ENCODE data around the gene CDA. TPM values are rescaled to one million over a fixed set of nuclear protein-coding genes. Genes with fewer than 3 reads are reported as not detected.

The CDA gene
- total and polyA plus RNA-seq, 2 experiments from 2014 or later = 2.5 to 13.6 TPM

- Histone ChIP-seq H2AFZ (no peak overlapping the region), H3K4me3 (peak overlapping the region; percentile 30), H3K27ac (ENCODE audit: low read depth) (peak overlapping the region; percentile 92), H3K4me2 (peak overlapping the region; percentile 60), H4K20me1 (replicated peaks; ENCODE audit: insufficient read depth) (no peaks in the 10 kb centered on the region), H3K4me1 (ENCODE audit: insufficient read depth) (peaks cover 30% of the 10 kb centered on the region), H3K27me3 (ENCODE audit: insufficient read depth) (no peaks in the 10 kb centered on the region), H3K9me2 (ENCODE audit: insufficient read depth) (0 out of 2 replicates have a peak, but pooled peaks cover 6% of the 10 kb centered on the region), H3F3A (replicated peaks; ENCODE audit: low read depth) (peaks cover 9% of the 10 kb centered on the region; the same call in 1 of the 2 replicates), H3K36me3 (ENCODE audit: insufficient read depth) (peaks cover 13% of the 10 kb centered on the region; the same call in 1 of the 2 replicates), H3K79me2 (replicated peaks; ENCODE audit: insufficient read depth) (no peaks in the 10 kb centered on the region)
- Mint-ChIP-seq H3K27me3 (ENCODE audit: insufficient read depth, low read depth, poor library complexity) (peaks cover 3% of the 10 kb centered on the region), H3K4me3 (peak overlapping the region; percentile 40; the same call in 2 of the 3 replicates), H3K9me3 (peaks cover 41% of the 10 kb centered on the region), H3K36me3 (ENCODE audit: low read depth) (peaks cover 28% of the 10 kb centered on the region), H3K27ac (peak overlapping the region; percentile 82), H3K4me1 (peaks cover 31% of the 10 kb centered on the region)
- ATAC-seq = peak; percentile 86
- TF ChIP-seq STAT1 (IDR thresholded peaks at IDR 0.05; ENCODE audit: unreplicated experiment) (no peak), ZNF331 (CRISPR knock-in tag; IDR thresholded peaks at IDR 0.05; ENCODE audit: low read depth) (no peak), POLR2AphosphoS5 (IDR thresholded peaks at IDR 0.05; ENCODE audit: low read depth) (no peak; the same call in 1 of the 2 replicates), ETS1 (IDR thresholded peaks at IDR 0.05) (no peak), CREB1 (CRISPR knock-in tag; IDR thresholded peaks at IDR 0.05; ENCODE audit: low read depth) (no peak), EZH2 (IDR thresholded peaks at IDR 0.05; ENCODE audit: low read depth, unreplicated experiment) (no peak), ZNF462 (CRISPR knock-in tag; IDR thresholded peaks at IDR 0.05) (no peak), ZNF114 (CRISPR knock-in tag; IDR thresholded peaks at IDR 0.05) (no peak), EZH2phosphoT487 (IDR thresholded peaks at IDR 0.05; ENCODE audit: unreplicated experiment) (no peak), REST (IDR thresholded peaks at IDR 0.05; ENCODE audit: unreplicated experiment) (no peak), JUNB (IDR thresholded peaks at IDR 0.05; ENCODE audit: unreplicated experiment) (no peak)
- DNase-seq (ENCODE audit: low spot score) = peak; percentile 78
These were observed 36.5 kb downstream of the CDA start for GRCh38 chr1:20625176-20626097.

Data from GM23338 (cell line).